Neural cell (in vitro differentiated cells): Measurements from ENCODE around the gene SLC1A3. TPM values are rescaled to one million over a fixed set of nuclear protein-coding genes. Genes with fewer than 3 reads are reported as not detected.

ENCODE experiments used
- H2AFZ ChIP-seq: fragments of 200-600, 300-800 bp; sonication (generic), shearing (Covaris generic); 2 replicates; pipeline ENCODE4 v1.6.0; 2014; ENCODE audit warnings: low read depth, mild to moderate bottlenecking, antibody characterized with exemption, low read length, moderate library complexity
- H3F3A ChIP-seq: fragments of 200-600 bp; shearing (Covaris generic); 2 replicates; pipeline ENCODE4 v1.6.1; 2016; ENCODE audit warnings: mild to moderate bottlenecking, moderate library complexity, mixed read lengths, antibody characterized with exemption, low read length; ENCODE audit not compliant: insufficient read depth, poor library complexity, severe bottlenecking
- H3K27ac ChIP-seq: fragments of 200-600, 300-800 bp; sonication (generic), shearing (Covaris generic); 2 replicates; pipeline ENCODE4 v1.5.1; 2014; ENCODE audit warnings: mild to moderate bottlenecking, low read length, moderate library complexity
- H3K27me3 ChIP-seq: fragments of 300-800, 200-600 bp; sonication (generic), shearing (Covaris generic); 2 replicates; pipeline ENCODE4 v1.6.0; 2014; ENCODE audit warnings: mild to moderate bottlenecking, low read depth, low read length, moderate library complexity; ENCODE audit not compliant: insufficient read depth
- H3K36me3 ChIP-seq: fragments of 300-800, 200-600 bp; sonication (generic), shearing (Covaris generic); 2 replicates; pipeline ENCODE4 v1.5.1; 2014; ENCODE audit warnings: mild to moderate bottlenecking, antibody characterized with exemption, low read length, moderate library complexity; ENCODE audit not compliant: insufficient read depth
- H3K4me2 ChIP-seq: fragments of 300-800, 200-600 bp; sonication (generic), shearing (Covaris generic); 2 replicates; pipeline ENCODE4 v1.6.0; 2014; ENCODE audit warnings: mild to moderate bottlenecking, low read length
- H3K4me3 ChIP-seq: fragments of 300-800, 200-600 bp; sonication (generic), shearing (Covaris generic); 2 replicates; pipeline ENCODE4 v1.5.1; 2014; ENCODE audit warnings: mild to moderate bottlenecking, low read length, moderate library complexity
- H3K79me2 ChIP-seq: fragments of 200-600 bp; shearing (Covaris generic); replicated peaks from 2 replicates; pipeline ENCODE4 v1.6.0; 2014; ENCODE audit warnings: mild to moderate bottlenecking, low read length, moderate library complexity; ENCODE audit not compliant: insufficient read depth
- H3K9ac ChIP-seq: fragments of 300-800, 200-600 bp; sonication (generic), shearing (Covaris generic); 2 replicates; pipeline ENCODE4 v1.6.1; 2016; ENCODE audit warnings: mild to moderate bottlenecking, low read length, mixed read lengths
- H3K9me2 ChIP-seq: fragments of 200-600 bp; shearing (Covaris generic); 2 replicates; pipeline ENCODE4 v1.6.1; 2016; ENCODE audit warnings: mild to moderate bottlenecking, low read length, mixed read lengths; ENCODE audit not compliant: insufficient read depth
- H3K9me3 ChIP-seq: fragments of 200-600, 300-800 bp; sonication (generic), shearing (Covaris generic); 2 replicates; pipeline ENCODE4 v1.6.1; 2016; ENCODE audit warnings: mild to moderate bottlenecking, mixed run types, low read length, moderate library complexity, mixed read lengths
- H4K20me1 ChIP-seq: fragments of 200-600 bp; shearing (Covaris generic); 2 replicates; pipeline ENCODE4 v1.6.1; 2016; ENCODE audit warnings: mild to moderate bottlenecking, mixed run types; ENCODE audit not compliant: insufficient read depth
- EP300 ChIP-seq: fragments of 450-650 bp; conservative IDR thresholded peaks from 2 replicates; pipeline ENCODE4 v1.6.1; 2014; ENCODE audit warnings: antibody characterized with exemption, mild to moderate bottlenecking, moderate library complexity; ENCODE audit not compliant: poor library complexity, severe bottlenecking
- EZH2 ChIP-seq: fragments of 200-600, 300-800 bp; shearing (Covaris generic), sonication (generic); IDR thresholded peaks from 2 replicates; pipeline ENCODE4 v1.6.1; 2014; ENCODE audit warnings: antibody characterized with exemption, low read length, borderline replicate concordance, mild to moderate bottlenecking; ENCODE audit not compliant: insufficient read depth, poor library complexity, severe bottlenecking
- MXI1 ChIP-seq: fragments of 450-650 bp; conservative IDR thresholded peaks from 2 replicates; pipeline ENCODE4 v1.6.1; 2014; ENCODE audit warnings: antibody characterized with exemption, mild to moderate bottlenecking; ENCODE audit not compliant: poor library complexity, severe bottlenecking
- POLR2AphosphoS5 ChIP-seq: IDR thresholded peaks from 2 replicates; pipeline ENCODE4 v1.6.1; 2012
- RAD21 ChIP-seq: fragments of 450-650 bp; conservative IDR thresholded peaks from 2 replicates; pipeline ENCODE4 v1.6.1; 2014; ENCODE audit warnings: antibody characterized with exemption, mild to moderate bottlenecking, moderate library complexity
- SMC3 ChIP-seq: fragments of 450-650 bp; conservative IDR thresholded peaks from 2 replicates; pipeline ENCODE4 v1.6.1; 2014; ENCODE audit warnings: antibody characterized with exemption, mild to moderate bottlenecking, moderate library complexity; ENCODE audit not compliant: poor library complexity
- TAF1 ChIP-seq: IDR thresholded peaks from 2 replicates; pipeline ENCODE4 v1.6.1; 2012; ENCODE audit warnings: low read depth
- polyA plus RNA-seq: library from polyadenylated mRNA; depleted of rRNA; stranded (reverse); fragments of >200 nt; gene quantifications from 2 replicates; pipeline ENCODE4 v1.2.3, GENCODE V29; 2014
- TF ChIP-seq, protein P1 (sequence below): IDR thresholded peaks from 2 replicates; pipeline ENCODE4 v1.6.1; 2012; ENCODE audit warnings: borderline replicate concordance
- TF ChIP-seq, protein P2 (sequence below): fragments of 450-650 bp; IDR thresholded peaks from 2 replicates; pipeline ENCODE4 v1.5.1; 2014; ENCODE audit warnings: antibody characterized with exemption, mild to moderate bottlenecking, moderate library complexity; ENCODE audit not compliant: poor library complexity, severe bottlenecking

The SLC1A3 gene
- polyA plus RNA-seq, 1 donor from 2014 or later: 1.9 TPM

DNA sequence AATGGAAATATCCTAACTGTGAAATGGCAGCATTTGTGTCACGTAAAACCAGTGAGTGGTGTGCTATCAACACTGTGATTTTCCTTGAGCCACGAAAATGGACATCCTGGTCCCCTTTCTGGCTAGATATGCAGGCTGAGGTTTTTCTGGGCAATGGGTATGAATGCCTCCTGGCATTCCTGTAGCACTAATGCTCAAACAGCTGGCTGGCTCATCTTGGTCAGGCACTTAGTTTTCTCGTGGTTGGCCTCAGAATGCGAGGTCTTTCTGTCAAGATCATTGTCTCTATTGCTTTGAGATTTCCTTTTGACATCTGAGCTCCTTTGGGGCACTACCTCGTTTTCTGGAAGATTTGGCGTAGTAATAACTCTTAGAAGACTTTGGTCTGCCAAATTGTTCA lies 15.6 kb downstream of the SLC1A3 start:
- Histone ChIP-seq H3F3A (no peaks in the 10 kb centered on the region), H4K20me1 (no peaks in the 10 kb centered on the region), H3K9me3 (no peaks in the 10 kb centered on the region), H3K4me3 (no peak overlapping the region), H3K27me3 (no peaks in the 10 kb centered on the region), H3K79me2 (no peaks in the 10 kb centered on the region), H3K9ac (no peak overlapping the region), H3K9me2 (no peaks in the 10 kb centered on the region), H3K4me2 (no peak overlapping the region), H2AFZ (no peak overlapping the region), H3K36me3 (no peaks in the 10 kb centered on the region), H3K27ac (no peak overlapping the region)
- TF ChIP-seq, protein P1, sequence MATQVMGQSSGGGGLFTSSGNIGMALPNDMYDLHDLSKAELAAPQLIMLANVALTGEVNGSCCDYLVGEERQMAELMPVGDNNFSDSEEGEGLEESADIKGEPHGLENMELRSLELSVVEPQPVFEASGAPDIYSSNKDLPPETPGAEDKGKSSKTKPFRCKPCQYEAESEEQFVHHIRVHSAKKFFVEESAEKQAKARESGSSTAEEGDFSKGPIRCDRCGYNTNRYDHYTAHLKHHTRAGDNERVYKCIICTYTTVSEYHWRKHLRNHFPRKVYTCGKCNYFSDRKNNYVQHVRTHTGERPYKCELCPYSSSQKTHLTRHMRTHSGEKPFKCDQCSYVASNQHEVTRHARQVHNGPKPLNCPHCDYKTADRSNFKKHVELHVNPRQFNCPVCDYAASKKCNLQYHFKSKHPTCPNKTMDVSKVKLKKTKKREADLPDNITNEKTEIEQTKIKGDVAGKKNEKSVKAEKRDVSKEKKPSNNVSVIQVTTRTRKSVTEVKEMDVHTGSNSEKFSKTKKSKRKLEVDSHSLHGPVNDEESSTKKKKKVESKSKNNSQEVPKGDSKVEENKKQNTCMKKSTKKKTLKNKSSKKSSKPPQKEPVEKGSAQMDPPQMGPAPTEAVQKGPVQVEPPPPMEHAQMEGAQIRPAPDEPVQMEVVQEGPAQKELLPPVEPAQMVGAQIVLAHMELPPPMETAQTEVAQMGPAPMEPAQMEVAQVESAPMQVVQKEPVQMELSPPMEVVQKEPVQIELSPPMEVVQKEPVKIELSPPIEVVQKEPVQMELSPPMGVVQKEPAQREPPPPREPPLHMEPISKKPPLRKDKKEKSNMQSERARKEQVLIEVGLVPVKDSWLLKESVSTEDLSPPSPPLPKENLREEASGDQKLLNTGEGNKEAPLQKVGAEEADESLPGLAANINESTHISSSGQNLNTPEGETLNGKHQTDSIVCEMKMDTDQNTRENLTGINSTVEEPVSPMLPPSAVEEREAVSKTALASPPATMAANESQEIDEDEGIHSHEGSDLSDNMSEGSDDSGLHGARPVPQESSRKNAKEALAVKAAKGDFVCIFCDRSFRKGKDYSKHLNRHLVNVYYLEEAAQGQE: no peak
- TF ChIP-seq RAD21: no peak
- TF ChIP-seq, protein P2, sequence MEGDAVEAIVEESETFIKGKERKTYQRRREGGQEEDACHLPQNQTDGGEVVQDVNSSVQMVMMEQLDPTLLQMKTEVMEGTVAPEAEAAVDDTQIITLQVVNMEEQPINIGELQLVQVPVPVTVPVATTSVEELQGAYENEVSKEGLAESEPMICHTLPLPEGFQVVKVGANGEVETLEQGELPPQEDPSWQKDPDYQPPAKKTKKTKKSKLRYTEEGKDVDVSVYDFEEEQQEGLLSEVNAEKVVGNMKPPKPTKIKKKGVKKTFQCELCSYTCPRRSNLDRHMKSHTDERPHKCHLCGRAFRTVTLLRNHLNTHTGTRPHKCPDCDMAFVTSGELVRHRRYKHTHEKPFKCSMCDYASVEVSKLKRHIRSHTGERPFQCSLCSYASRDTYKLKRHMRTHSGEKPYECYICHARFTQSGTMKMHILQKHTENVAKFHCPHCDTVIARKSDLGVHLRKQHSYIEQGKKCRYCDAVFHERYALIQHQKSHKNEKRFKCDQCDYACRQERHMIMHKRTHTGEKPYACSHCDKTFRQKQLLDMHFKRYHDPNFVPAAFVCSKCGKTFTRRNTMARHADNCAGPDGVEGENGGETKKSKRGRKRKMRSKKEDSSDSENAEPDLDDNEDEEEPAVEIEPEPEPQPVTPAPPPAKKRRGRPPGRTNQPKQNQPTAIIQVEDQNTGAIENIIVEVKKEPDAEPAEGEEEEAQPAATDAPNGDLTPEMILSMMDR: no peak
- no peak for TF ChIP-seq MXI1

DNA sequence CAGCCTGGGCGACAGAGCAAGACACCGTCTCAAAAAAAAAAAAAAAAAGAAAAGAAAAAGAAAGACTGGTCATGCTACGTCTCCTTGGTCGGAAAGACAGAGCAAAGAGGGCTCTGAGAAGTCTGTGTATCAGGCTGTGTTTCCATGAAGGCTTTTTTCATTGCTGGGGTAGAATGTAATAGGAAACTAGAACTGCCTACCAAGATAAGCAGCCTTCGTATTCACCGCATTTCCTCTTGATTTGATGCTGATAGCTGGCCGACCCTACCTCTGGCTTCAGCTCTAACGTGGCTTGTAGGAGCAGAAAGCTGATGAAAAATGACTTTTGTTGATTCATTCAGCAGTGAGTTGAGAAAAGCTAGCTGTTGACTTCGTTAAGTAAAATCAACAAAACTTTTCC lies 17.4 kb downstream of the SLC1A3 start:
- H4K20me1 ChIP-seq: no peaks in the 10 kb centered on the region
- H3K4me3 ChIP-seq: no peak overlapping the region
- H3F3A ChIP-seq: no peaks in the 10 kb centered on the region
- H3K9me3 ChIP-seq: no peaks in the 10 kb centered on the region
- TF ChIP-seq, protein P1: no peak
- TF ChIP-seq POLR2AphosphoS5 (no peak), RAD21 (no peak), EZH2 (no peak), SMC3 (no peak), TAF1 (no peak), MXI1 (no peak), EP300 (no peak)
- TF ChIP-seq, protein P2: no peak
- H3K79me2 ChIP-seq: no peaks in the 10 kb centered on the region
- H3K9ac ChIP-seq: no peak overlapping the region
- H3K4me2 ChIP-seq: no peak overlapping the region
- H3K9me2 ChIP-seq: no peaks in the 10 kb centered on the region
- no peak overlapping the region for H3K27ac ChIP-seq
- no peaks in the 10 kb centered on the region for H3K36me3 ChIP-seq
- no peak overlapping the region for H2AFZ ChIP-seq
- H3K27me3 ChIP-seq: no peaks in the 10 kb centered on the region
